ENCODE data around the gene C2. TPM values are rescaled to one million over a fixed set of nuclear protein-coding genes. Genes with fewer than 3 reads are reported as not detected.
"Not testable (repeated sequence)": the region's sequence is repeated elsewhere in the genome, so short reads cannot be mapped to it uniquely, and the experiment has no call there.

C2 gene
- total RNA-seq, 1 donor from 2014 or later = 2.9 TPM

DNA sequence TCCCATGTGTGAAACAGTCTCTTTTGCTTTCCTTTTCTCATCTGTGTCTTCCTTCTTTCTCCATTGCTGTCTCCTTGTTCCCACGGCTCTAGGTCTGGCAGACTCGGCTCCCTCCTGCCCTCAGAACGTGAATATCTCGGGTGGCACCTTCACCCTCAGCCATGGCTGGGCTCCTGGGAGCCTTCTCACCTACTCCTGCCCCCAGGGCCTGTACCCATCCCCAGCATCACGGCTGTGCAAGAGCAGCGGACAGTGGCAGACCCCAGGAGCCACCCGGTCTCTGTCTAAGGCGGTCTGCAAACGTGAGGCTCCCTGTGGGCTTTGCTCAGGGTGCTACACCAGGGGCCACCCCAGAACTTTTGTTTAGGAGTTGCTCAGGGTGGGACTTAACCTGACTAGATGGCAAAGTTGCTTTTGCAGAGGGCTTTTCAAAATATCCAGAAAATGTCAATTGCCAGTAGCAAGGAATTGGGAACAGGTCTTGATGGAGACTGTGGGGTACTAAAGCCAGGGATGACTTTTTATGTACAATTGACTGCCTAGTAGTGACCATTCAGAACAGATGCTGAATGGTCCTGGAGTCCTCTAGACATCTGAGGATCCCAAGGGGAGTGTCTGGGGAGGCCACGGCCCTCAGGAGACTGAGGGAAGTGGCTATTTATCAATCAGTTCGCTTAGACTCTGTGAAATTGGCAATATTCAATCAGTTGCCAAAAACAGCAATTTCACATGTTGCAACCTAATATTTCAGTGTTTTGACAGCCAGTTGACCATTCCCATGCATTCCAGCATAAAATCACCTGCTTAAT is 550 bp downstream of the C2 start:
- no peaks in the 10 kb centered on the region for H3K36me3 ChIP-seq
- intact Hi-C loops (cut with DNase I) = no loop called here
- H3K27me3 ChIP-seq = no peaks in the 10 kb centered on the region
- peak overlapping the region in 1 of 2 donors; percentile 24 for H3K4me3 ChIP-seq
- DNase-seq (ENCODE audit: extremely low spot score in 2 of 2) = no peak
- H3K27ac ChIP-seq = peak overlapping the region; percentile 27
- no peaks in the 10 kb centered on the region for H3K9me3 ChIP-seq
- TF ChIP-seq POLR2AphosphoS5 (IDR thresholded peaks at IDR 0.05; ENCODE audit: insufficient read depth in 1 of 2, low read depth in 1 of 2) (no peak), POLR2A (IDR thresholded peaks at IDR 0.05) (no peak)
- TF ChIP-seq, protein P1, sequence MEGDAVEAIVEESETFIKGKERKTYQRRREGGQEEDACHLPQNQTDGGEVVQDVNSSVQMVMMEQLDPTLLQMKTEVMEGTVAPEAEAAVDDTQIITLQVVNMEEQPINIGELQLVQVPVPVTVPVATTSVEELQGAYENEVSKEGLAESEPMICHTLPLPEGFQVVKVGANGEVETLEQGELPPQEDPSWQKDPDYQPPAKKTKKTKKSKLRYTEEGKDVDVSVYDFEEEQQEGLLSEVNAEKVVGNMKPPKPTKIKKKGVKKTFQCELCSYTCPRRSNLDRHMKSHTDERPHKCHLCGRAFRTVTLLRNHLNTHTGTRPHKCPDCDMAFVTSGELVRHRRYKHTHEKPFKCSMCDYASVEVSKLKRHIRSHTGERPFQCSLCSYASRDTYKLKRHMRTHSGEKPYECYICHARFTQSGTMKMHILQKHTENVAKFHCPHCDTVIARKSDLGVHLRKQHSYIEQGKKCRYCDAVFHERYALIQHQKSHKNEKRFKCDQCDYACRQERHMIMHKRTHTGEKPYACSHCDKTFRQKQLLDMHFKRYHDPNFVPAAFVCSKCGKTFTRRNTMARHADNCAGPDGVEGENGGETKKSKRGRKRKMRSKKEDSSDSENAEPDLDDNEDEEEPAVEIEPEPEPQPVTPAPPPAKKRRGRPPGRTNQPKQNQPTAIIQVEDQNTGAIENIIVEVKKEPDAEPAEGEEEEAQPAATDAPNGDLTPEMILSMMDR (IDR thresholded peaks at IDR 0.05) = no peak
- H3K4me1 ChIP-seq = peaks cover 6% of the 10 kb centered on the region

DNA sequence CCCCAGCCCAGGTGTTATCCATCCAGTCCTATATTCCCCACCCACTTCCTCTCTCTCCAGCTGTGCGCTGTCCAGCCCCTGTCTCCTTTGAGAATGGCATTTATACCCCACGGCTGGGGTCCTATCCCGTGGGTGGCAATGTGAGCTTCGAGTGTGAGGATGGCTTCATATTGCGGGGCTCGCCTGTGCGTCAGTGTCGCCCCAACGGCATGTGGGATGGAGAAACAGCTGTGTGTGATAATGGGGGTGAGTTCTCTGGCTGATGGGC is 1.1 kb downstream of the C2 start:
- Histone ChIP-seq H3K27me3 (no peaks in the 10 kb centered on the region), H3K4me3 (no peak overlapping the region), H3K9me3 (no peaks in the 10 kb centered on the region), H3K4me1 (peaks cover 6% of the 10 kb centered on the region), H3K36me3 (no peaks in the 10 kb centered on the region), H3K27ac (no peak overlapping the region)
- no peak for TF ChIP-seq POLR2AphosphoS5 (IDR thresholded peaks at IDR 0.05; ENCODE audit: insufficient read depth in 1 of 2, low read depth in 1 of 2)
- TF ChIP-seq POLR2A (IDR thresholded peaks at IDR 0.05) = no peak
- TF ChIP-seq, protein P1 (IDR thresholded peaks at IDR 0.05) = no peak
- intact Hi-C loops (cut with DNase I) = no loop called here
- DNase-seq (ENCODE audit: extremely low spot score in 2 of 2) = no peak

DNA sequence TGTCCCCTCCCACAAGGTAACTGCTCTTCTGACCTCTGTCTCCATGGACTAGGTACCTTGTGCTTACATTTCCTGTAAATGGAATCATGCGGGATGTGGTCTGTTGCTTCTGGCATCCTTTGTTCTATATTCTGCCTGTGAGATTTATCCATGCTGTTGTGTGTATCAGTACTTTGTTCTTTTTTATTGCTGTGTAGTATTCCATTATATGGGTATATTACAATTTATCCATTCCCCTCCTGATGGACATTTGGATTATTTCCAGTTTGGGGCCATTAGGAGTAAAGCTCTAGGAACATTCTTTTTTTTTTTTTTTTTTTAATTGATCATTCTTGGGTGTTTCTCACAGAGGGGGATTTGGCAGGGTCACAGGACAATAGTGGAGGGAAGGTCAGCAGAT is 3.4 kb downstream of the C2 start:
- Histone ChIP-seq H3K36me3 (no peaks in the 10 kb centered on the region), H3K4me1 (peaks cover 6% of the 10 kb centered on the region), H3K9me3 (no peaks in the 10 kb centered on the region), H3K27me3 (no peaks in the 10 kb centered on the region), H3K27ac (no peak overlapping the region), H3K4me3 (no peak overlapping the region)
- DNase-seq (ENCODE audit: extremely low spot score in 2 of 2) = no peak
- TF ChIP-seq POLR2A (IDR thresholded peaks at IDR 0.05) (no peak), POLR2AphosphoS5 (IDR thresholded peaks at IDR 0.05; ENCODE audit: insufficient read depth in 1 of 2, low read depth in 1 of 2) (no peak)
- TF ChIP-seq, protein P1 (IDR thresholded peaks at IDR 0.05) = no peak
- intact Hi-C loops (cut with DNase I) = no loop called here

DNA sequence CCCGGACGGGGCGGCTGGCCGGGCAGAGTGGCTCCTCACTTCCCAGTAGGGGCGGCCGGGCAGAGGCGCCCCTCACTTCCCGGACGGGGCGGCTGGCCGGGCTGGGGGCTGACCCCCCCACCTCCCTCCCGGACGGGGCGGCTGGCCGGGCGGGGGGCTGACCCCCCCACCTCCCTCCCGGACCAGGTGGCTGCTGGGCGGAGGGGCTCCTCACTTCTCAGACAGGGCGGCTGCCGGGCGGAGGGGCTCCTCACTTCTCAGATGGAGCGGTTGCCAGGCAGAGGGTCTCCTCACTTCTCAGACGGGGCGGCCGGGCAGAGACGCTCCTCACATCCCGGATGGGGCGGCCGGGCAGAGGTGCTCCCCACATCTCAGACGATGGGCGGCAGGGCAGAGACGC is 4.6 kb downstream of the C2 start:
- H3K27me3 ChIP-seq; DNase-seq (ENCODE audit: extremely low spot score in 2 of 2); H3K9me3 ChIP-seq; H3K4me3 ChIP-seq; H3K27ac ChIP-seq; H3K36me3 ChIP-seq; H3K4me1 ChIP-seq; intact Hi-C loops (cut with DNase I): not testable (repeated sequence)

DNA sequence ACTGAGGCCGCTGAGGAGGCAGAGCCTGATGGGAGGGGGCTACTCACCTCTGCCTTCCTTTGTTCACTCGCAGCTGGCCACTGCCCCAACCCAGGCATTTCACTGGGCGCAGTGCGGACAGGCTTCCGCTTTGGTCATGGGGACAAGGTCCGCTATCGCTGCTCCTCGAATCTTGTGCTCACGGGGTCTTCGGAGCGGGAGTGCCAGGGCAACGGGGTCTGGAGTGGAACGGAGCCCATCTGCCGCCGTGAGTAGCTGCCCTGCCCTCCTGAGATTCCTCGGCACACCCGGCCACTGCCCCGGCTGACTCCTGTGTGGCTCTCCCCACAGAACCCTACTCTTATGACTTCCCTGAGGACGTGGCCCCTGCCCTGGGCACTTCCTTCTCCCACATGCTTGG is 6.0 kb downstream of the C2 start:
- H3K4me3 ChIP-seq = no peak overlapping the region
- H3K9me3 ChIP-seq = no peaks in the 10 kb centered on the region
- intact Hi-C loops (cut with DNase I) = no loop called here
- H3K27me3 ChIP-seq = no peaks in the 10 kb centered on the region
- H3K4me1 ChIP-seq = no peaks in the 10 kb centered on the region
- H3K36me3 ChIP-seq = no peaks in the 10 kb centered on the region
- TF ChIP-seq, protein P1 (IDR thresholded peaks at IDR 0.05) = no peak
- TF ChIP-seq POLR2A (IDR thresholded peaks at IDR 0.05) (no peak), POLR2AphosphoS5 (IDR thresholded peaks at IDR 0.05; ENCODE audit: insufficient read depth in 1 of 2, low read depth in 1 of 2) (no peak)
- H3K27ac ChIP-seq = no peak overlapping the region
- no peak for DNase-seq (ENCODE audit: extremely low spot score in 2 of 2)

Measured in vagina (tissue), 2 donors.